ENCODE data around the gene MICOS13. TPM values are rescaled to one million over a fixed set of nuclear protein-coding genes. Genes with fewer than 3 reads are reported as not detected.

The MICOS13 gene
- total RNA-seq, 1 experiment from 2014 or later: 93.5 TPM

DNA sequence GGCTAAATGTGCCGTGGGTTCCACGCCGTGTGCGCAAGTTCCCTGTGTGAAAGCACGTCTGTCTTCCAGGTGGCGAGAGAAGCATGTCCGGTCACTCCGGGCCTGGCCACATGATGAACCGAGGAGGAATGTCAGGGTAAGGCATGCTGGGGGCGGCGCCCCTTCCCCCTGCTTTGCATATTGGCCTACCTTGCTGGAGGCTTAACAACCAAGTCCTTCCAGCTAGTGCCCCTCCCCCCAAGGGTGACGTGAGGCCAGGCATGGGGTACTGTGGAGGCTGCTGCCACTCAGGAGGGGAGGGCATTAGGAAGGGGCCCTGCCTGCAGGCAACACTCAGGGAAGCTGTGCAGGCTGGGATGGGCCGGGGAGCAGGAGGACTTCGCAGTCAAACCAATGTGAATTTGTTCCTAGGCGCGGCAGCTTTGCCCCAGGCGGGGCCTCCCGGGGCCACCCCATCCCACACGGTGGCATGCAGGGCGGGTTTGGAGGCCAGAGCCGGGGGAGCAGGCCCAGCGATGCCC, 12.5 kb downstream of the MICOS13 start:
- ATAC-seq: peak; percentile 30
- H3K27ac ChIP-seq (ENCODE audit: low read length): no peak overlapping the region
- CTCF ChIA-PET: interaction anchor here (0.6 kb wide), 1 partner anchor 1083 kb away, joined by 3 read pairs; no protein-coding TSS in a partner anchor

DNA sequence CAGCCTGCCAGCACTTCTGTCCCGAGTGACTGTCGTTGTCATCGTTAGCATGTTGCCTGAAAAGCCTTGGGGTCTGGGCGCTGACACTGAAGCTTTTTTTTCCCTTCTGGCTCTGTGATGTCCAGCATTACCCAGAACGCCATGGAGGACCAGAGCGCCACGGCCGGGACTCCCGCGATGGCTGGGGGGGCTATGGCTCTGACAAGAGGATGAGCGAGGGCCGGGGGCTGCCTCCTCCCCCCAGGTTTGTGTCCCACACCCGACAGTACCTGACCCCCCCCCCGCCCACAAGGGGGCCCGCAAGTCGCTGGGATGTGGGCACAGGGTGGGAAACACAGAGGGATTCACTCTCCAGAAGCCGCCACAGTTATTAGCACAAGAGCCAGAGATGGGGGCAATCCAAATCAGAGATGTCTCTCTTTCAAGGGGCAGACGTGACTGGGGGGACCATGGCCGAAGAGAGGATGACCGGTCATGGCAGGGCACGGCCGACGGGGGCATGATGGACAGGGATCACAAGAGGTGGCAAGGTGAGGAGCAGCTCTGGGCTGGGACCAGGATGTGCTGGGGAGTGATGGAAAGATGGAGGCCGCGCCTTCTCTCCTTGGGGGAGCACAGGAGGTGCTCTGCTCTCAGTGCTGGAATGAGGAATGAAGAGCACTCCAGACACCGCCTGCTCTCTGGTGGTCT, 13.2 kb downstream of the MICOS13 start:
- Histone ChIP-seq H3K36me3 (ENCODE audit: control insufficient read depth, insufficient read depth, low read length) (peaks cover 12% of the 10 kb centered on the region), H3K27ac (ENCODE audit: low read length) (no peak overlapping the region), H3K4me3 (ENCODE audit: low read depth in 2 of 2, low read length in 2 of 2) (no peak overlapping the region), H3K9me3 (ENCODE audit: control insufficient read depth, insufficient read depth, low read depth, low read length) (no peaks in the 10 kb centered on the region), H3K27me3 (ENCODE audit: control insufficient read depth, insufficient read depth, low read length) (no peaks in the 10 kb centered on the region), H3K4me1 (ENCODE audit: control insufficient read depth, insufficient read depth, low read length) (no peaks in the 10 kb centered on the region)
- TF ChIP-seq, protein P1, sequence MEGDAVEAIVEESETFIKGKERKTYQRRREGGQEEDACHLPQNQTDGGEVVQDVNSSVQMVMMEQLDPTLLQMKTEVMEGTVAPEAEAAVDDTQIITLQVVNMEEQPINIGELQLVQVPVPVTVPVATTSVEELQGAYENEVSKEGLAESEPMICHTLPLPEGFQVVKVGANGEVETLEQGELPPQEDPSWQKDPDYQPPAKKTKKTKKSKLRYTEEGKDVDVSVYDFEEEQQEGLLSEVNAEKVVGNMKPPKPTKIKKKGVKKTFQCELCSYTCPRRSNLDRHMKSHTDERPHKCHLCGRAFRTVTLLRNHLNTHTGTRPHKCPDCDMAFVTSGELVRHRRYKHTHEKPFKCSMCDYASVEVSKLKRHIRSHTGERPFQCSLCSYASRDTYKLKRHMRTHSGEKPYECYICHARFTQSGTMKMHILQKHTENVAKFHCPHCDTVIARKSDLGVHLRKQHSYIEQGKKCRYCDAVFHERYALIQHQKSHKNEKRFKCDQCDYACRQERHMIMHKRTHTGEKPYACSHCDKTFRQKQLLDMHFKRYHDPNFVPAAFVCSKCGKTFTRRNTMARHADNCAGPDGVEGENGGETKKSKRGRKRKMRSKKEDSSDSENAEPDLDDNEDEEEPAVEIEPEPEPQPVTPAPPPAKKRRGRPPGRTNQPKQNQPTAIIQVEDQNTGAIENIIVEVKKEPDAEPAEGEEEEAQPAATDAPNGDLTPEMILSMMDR (IDR thresholded peaks at IDR 0.05): no peak
- TF ChIP-seq, protein P2, sequence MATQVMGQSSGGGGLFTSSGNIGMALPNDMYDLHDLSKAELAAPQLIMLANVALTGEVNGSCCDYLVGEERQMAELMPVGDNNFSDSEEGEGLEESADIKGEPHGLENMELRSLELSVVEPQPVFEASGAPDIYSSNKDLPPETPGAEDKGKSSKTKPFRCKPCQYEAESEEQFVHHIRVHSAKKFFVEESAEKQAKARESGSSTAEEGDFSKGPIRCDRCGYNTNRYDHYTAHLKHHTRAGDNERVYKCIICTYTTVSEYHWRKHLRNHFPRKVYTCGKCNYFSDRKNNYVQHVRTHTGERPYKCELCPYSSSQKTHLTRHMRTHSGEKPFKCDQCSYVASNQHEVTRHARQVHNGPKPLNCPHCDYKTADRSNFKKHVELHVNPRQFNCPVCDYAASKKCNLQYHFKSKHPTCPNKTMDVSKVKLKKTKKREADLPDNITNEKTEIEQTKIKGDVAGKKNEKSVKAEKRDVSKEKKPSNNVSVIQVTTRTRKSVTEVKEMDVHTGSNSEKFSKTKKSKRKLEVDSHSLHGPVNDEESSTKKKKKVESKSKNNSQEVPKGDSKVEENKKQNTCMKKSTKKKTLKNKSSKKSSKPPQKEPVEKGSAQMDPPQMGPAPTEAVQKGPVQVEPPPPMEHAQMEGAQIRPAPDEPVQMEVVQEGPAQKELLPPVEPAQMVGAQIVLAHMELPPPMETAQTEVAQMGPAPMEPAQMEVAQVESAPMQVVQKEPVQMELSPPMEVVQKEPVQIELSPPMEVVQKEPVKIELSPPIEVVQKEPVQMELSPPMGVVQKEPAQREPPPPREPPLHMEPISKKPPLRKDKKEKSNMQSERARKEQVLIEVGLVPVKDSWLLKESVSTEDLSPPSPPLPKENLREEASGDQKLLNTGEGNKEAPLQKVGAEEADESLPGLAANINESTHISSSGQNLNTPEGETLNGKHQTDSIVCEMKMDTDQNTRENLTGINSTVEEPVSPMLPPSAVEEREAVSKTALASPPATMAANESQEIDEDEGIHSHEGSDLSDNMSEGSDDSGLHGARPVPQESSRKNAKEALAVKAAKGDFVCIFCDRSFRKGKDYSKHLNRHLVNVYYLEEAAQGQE (IDR thresholded peaks at IDR 0.05; ENCODE audit: insufficient read depth in 1 of 2, low read depth in 2 of 2, low read length in 1 of 2): no peak
- TF ChIP-seq POLR2AphosphoS5 (IDR thresholded peaks at IDR 0.05; ENCODE audit: low read depth, low read length): no peak
- no peak for TF ChIP-seq TCF7L2 (IDR thresholded peaks at IDR 0.05; ENCODE audit: low read depth, low read length)
- TF ChIP-seq SIN3A (IDR thresholded peaks at IDR 0.05; ENCODE audit: borderline replicate concordance, insufficient read depth, low read depth, low read length): no peak
- intact Hi-C loops (cut with micrococcal nuclease; ENCODE audit: unreplicated experiment) (no loop called here), in situ Hi-C loops (cut with HindIII; ENCODE audit: low pct_unique_long_range_greater_than_20kb, low sequenced_read_pairs) (no loop called here)
- POLR2A ChIA-PET: no interaction called here
- CTCF ChIA-PET: no interaction called here
- no peak for DNase-seq (ENCODE audit: low read depth, low spot score)
- BruUV-seq (replicated peaks): no TSS peak
- 0 out of 2 replicates have a peak, but pooled peaks have one; percentile 5 for ATAC-seq

More for the DNA sequence above, 12.5 kb downstream of the MICOS13 start:
- Histone ChIP-seq H3K27me3 (ENCODE audit: control insufficient read depth, insufficient read depth, low read length) (no peaks in the 10 kb centered on the region), H3K4me1 (ENCODE audit: control insufficient read depth, insufficient read depth, low read length) (no peaks in the 10 kb centered on the region), H3K36me3 (ENCODE audit: control insufficient read depth, insufficient read depth, low read length) (peaks cover 12% of the 10 kb centered on the region), H3K9me3 (ENCODE audit: control insufficient read depth, insufficient read depth, low read depth, low read length) (no peaks in the 10 kb centered on the region), H3K4me3 (ENCODE audit: low read depth in 2 of 2, low read length in 2 of 2) (no peak overlapping the region)
- TF ChIP-seq, protein P1 (IDR thresholded peaks at IDR 0.05): no peak
- no peak for TF ChIP-seq SIN3A (IDR thresholded peaks at IDR 0.05; ENCODE audit: borderline replicate concordance, insufficient read depth, low read depth, low read length)
- no peak for TF ChIP-seq TCF7L2 (IDR thresholded peaks at IDR 0.05; ENCODE audit: low read depth, low read length)
- intact Hi-C loops (cut with micrococcal nuclease; ENCODE audit: unreplicated experiment): no loop called here
- POLR2A ChIA-PET: no interaction called here
- in situ Hi-C loops (cut with HindIII; ENCODE audit: low pct_unique_long_range_greater_than_20kb, low sequenced_read_pairs): no loop called here
- BruUV-seq (replicated peaks): TSS peak; percentile 41
- DNase-seq (ENCODE audit: low read depth, low spot score): no peak
